EH (cell line): ENCODE data around the gene SMIM32.

ENCODE experiments used
- DNase-seq: peaks from one replicate; pipeline ENCODE4 v3.0.0-alpha.2; 2015; ENCODE audit warnings: low read depth

SMIM32 gene

DNA sequence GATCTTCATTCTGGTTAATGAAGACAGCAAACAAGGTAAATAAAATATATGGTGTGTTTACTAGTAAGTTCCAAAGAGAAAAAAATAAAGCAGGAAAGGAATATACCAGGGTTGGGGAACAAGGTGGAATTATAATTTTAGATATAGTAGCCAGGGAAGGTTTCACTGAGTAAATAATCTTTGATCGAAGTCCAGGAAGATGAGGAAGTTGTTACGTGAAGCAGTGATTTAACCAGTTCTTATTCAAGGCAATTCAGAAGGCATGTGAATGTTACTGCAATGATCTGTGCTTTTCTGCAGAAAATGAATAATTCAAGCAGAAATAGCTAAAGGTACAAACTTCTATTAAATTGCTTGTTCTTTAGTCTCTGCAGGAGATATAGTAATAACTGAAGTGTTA is 6.2 kb downstream of the SMIM32 start:
- no peak for DNase-seq

GRCh38 chr5:136185974-136186665 is 6.8 kb downstream of the SMIM32 start:
- DNase-seq = no peak

DNA sequence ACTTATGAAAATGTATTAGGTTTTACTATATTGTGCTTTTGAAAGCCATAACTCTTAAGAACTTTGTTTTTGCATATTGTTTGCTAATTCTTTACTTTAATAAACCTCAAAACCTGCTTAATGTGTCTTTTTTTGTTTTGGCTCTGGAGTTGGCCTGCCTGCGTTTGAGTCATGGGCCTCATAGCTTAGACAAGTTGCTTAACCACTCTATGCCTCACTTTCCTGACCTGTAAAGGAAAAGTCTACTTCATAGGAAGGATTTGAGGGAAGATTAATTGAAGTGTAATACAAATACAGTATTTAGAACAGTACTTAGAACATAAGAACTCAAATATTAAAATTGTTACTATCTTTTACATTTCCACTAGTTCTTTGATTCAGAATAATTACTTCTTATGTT is 10.3 kb downstream of the SMIM32 start:
- no peak for DNase-seq

DNA sequence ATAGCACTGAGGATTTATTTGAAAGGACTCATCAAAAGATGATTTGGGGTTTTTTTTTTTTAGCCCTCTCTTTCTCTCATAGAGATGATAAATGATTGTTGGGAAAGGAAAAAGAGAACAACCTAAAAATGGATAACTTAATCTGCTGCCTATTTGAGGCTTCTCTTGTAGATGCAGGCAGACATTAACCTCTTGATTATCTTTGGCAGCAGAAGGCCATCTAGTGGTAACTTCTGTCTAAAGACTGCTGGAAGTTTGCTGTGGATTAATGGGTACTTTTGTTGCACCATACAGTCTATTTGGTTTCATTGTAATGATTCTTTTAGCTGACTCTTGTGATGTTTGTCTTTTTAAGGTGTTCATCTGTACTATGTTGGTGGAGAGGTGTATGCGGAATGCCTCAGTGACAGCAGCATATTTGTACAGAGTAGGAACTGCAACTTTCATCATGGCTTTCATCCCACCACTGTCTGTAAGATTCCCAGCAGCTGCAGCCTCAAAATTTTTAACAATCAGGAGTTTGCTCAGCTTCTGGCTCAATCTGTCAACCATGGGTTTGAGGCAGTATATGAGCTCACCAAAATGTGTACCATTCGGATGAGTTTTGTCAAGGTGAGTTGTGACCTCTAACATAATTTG is 18.8 kb downstream of the SMIM32 start:
- peak; percentile 59 for DNase-seq

DNA sequence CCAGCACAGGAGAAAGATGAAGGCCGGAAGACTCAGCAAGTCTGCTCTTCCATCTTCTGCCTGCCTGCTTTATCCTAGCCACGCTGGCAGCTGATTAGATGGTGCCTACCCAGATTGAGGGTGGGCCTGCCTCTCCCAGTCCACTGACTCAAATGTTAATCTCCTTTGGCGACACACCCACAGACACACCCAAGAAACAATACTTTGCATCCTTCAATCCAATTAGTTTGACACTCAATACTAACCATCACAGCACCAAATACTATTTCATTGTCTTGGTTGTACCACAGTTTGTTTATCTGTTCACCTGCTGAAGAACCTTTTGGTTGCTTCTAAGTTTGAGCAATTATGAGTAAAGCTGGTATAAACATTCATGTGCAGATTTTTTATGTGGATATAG is 23.7 kb downstream of the SMIM32 start:
- no peak for DNase-seq

DNA sequence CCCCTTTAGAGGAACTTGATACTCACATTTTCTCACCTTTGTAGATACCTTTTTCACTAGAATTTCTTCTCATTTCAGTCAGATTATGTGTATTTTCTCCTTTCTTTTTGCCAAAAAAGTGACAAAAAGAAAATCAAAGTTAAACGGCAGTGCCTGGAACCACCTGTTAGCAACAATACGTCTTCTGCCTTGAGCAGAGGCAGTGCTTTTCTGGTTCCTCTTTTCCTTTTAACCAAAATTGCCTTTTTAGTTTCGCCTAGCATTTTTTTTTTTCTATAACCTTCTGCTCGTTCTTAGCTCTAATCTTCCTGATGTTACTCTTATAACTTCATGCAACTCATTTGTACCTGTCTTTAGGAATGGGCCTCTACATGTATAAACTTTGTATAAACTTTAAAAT is 26.1 kb downstream of the SMIM32 start:
- DNase-seq = no peak

- no peak for DNase-seq
Measured at GRCh38 chr5:136164226-136164625, 28.7 kb downstream of the SMIM32 start.

DNA sequence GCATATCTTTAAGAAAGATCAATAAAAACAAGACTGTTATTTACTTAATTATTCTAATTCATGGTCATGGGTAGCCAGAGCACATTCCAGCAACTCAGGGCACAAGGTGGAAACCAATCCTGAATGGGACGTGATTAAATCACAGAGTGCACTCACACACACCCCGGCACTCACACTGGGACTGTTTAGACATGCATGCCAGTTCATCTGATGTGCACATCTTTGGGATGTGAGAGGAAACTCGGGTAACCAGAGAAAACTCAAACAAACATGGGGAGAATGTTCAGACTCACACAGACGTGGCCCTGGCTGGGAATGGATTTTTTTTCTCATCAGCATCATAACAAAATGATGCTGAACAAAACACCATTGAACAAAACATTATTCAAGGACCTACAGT is 31.0 kb downstream of the SMIM32 start:
- peak; percentile 6 for DNase-seq

GRCh38 chr5:136159457-136159856 is 33.5 kb downstream of the SMIM32 start:
- DNase-seq = peak; percentile 43

- DNase-seq = no peak
Measured at GRCh38 chr5:136157514-136157913, 35.4 kb downstream of the SMIM32 start.

GRCh38 chr5:136155761-136156160 is 37.2 kb downstream of the SMIM32 start:
- DNase-seq = peak; percentile 35

DNA sequence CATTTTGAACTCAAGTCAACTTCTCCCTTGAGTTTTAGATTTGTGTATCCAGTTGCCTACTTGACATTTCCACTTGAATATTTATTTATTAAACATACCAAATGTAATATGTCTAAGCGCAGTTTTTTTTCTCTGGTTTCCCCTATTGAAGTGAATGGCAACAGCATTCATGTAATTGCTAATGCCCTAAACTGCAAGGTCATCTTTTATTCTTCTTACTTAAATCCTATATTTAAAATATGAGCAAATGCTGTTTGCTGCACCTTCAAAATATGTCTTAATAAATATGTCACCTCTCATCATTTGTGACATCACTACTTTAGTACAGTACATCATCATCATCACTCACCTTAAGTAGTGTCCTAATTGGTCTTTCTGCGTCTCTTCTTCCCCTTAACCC is 37.9 kb downstream of the SMIM32 start:
- no peak for DNase-seq

GRCh38 chr5:136153581-136154236 is 39.3 kb downstream of the SMIM32 start:
- DNase-seq = no peak

DNA sequence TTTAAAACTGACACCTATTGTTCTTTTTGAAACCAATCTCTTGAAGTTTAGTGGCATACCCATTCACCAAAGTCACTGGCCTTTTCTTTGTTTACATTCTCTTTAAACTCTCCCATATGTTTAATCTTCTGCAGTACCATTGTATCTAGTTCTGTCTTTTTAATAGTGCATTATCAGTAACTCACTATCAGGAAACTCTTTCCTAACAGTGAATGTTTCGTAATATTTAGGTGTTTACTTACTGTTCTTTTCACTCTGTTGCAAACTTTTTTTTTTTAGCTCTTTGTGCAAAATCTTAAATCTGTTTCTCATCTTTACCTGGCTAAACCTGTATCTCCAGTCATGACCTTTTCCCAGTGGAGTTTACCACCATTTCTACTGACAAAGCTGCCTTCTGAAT is 43.1 kb downstream of the SMIM32 start:
- no peak for DNase-seq

- no peak for DNase-seq
Measured at GRCh38 chr5:136147632-136148031, 45.3 kb downstream of the SMIM32 start.

- DNase-seq = no peak
Measured at GRCh38 chr5:136146201-136146600, 46.8 kb downstream of the SMIM32 start.

DNA sequence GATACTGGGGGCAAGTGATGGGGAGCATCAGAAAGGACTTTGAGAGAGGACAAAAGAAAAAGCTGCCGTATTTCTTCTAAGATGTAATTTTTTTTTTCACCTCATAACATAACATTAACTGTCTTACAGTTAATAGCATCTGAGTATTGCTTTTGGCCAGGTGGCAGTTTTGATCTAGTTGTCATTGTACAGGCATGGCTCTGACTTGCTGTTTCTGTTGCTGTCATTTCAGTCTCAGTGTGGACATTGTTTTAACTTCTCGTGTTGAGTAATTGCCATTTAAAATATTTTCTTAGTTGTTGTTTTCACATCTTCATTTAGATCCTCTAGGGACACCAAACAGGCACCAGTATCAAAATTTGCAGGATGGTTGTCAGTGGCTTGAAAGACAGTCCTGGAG is 47.9 kb downstream of the SMIM32 start:
- DNase-seq = no peak

DNA sequence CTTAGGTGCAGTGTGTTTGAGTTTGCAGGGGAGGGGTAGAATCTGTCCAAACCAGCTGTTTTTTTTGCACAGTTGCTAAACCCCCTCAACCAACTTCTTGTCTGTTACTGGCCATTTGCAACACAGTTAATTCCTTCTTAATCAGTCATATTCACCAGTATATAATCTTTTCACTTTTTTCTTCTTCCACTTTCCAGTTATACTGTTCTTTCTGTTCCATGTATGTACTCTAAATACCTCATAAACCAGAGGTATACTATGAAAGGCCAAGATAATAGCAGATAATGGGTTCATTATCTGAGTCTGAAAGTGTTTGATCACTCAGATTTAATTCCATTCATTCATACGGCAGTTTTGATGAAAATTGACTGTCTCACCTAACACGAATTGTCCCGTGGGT is 49.2 kb downstream of the SMIM32 start:
- no peak for DNase-seq

GRCh38 chr5:136143312-136143711 is 49.6 kb downstream of the SMIM32 start:
- DNase-seq = no peak

GRCh38 chr5:136141561-136141960 is 51.4 kb downstream of the SMIM32 start:
- DNase-seq = no peak
